Activated CD4-positive, alpha-beta T cell treated with anti-CD3 and anti-CD28 coated beads for 48 hours (primary cell): ENCODE results near the gene NME1.
"Not testable (repeated sequence)": the region's sequence is repeated elsewhere in the genome, so short reads cannot be mapped to it uniquely, and the experiment has no call there.

ENCODE experiments used
- DNase-seq: peaks from one replicate; pipeline ENCODE4 v3.0.0-alpha.2; 2020

NME1 gene

GRCh38 chr17:51153210-51154072 is at the start of gene NME1:
NME1 (plus strand) TSS chr17:51153559; CDS start chr17:51155655, 2,096 bp downstream.
- peak; percentile 98 for DNase-seq

- DNase-seq: no peak
These were observed 45.6 kb upstream of the NME1 start for GRCh38 chr17:51107778-51108177.

GRCh38 chr17:51112303-51113222 is 40.8 kb upstream of the NME1 start:
- not testable (repeated sequence) for DNase-seq

- no peak for DNase-seq
These were observed 38.2 kb upstream of the NME1 start for GRCh38 chr17:51115179-51115578.

DNA sequence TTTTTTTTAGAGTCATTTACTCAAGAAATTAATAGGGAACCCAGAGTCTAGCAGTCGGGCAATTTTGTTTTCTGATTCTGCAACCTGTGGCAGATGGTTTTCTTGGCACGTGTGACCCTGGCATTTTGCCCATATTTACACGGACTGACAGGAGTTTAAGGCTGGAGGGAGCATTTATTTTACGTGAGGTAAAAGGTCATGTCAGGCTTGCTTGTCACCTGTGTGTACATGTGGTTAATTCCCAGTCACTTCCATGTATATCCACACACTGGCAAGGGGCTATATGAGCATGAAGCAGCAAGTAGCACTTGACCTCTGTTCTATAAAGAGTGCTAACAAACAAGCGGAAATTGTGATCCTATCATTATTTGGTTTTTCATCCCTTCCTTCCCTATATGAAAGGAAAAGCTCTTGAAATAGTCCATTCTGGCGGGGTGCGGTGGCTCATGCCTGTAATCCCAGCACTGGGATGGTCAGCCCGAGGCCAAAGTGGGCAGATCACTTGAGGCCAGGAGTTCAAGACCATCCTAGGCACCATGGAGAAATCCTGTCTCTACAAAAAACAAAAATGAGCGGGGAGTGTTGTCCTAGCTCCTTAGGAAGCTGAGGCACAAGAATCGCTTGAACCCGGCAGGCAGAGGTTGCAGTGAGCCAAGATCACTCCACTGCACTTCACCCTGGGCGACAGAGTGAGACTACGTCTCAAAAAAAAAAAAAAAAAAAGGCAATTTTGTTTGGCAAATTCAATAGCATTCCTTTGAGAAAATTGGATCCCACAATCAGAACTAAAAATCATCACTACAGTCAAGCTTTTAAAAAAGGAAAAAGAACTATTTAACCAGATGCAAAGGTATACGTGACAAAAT is 34.8 kb upstream of the NME1 start:
- DNase-seq: no peak

- peak; percentile 57 for DNase-seq
These were observed 33.7 kb upstream of the NME1 start for GRCh38 chr17:51119415-51120356.

GRCh38 chr17:51120357-51120738 is 33.0 kb upstream of the NME1 start:
- peak; percentile 56 for DNase-seq

- peak; percentile 94 for DNase-seq
These were observed 32.4 kb upstream of the NME1 start, which contains the start of gene SPAG9 for GRCh38 chr17:51120739-51121619. SPAG9 (minus strand) TSS chr17:51120868; CDS start chr17:51120656, 212 bp downstream.

DNA sequence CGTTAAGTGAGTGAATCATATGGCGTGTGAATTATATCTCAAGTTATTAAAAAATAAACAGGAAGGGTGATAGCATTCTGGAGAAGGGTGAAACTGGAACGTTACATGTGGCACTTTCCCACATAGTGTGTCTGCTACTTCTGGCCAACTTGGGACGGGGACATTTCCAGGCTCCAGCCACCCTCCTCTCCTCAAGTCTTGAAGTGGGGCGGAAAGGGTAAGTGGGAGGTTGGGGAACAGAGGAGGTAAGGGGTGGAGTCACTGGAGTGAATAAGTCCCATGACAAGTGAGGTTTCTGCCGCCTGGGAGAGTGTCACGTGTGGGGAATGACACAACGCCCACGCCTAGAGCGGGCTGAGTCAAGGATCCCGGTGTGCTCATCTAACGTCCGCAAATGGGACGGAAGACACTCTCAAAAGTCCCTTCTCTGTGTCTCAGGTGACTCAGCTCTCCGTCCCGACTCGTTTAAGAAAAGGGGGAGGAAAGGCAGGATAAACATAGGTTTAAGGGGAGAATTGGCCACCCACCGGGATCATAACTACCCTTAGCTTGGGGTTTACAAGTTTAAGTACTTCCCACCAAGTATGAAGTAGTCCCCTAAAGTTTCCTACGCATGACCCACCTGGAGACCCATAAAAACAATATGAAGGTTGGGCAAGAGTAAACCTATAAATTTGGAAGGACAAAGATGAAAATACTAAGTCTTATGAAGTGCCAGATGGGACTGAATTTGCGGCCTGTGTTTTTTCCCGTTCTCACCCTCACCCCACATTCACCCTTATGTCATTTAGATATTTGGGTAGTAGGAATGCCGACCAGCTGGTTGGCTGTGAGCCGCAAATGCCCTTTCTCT is 31.5 kb upstream of the NME1 start:
- peak; percentile 95 for DNase-seq

DNA sequence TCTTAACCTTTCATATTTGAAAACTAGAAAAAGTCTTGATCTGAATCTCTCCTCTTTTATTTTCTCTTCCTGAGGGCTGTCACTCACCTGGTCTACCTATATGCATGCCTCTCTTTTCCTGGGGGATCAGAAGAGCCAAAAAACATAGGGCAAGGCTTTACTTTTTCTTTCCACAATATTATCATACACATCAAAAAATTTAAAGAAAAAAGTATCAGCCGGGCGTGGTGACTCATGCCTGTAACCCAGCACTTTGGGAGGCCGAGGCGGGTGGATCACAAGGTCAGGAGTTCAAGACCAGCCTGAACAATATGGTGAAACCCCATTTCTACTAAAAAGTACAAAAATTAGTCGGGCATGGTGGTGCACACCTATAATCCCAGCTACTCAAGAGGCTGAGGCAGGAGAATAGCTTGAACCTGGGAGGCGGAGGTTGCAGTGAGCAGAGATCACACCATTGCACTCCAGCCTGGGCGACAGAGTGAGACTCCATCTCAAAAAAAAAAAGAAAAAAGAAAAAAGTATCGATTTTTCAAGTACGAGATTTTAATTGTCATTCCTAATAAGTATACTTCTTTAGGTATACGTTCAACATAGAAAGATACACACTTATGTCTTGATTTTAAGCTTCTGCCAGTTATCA is 30.8 kb upstream of the NME1 start:
- DNase-seq: peak; percentile 35

DNA sequence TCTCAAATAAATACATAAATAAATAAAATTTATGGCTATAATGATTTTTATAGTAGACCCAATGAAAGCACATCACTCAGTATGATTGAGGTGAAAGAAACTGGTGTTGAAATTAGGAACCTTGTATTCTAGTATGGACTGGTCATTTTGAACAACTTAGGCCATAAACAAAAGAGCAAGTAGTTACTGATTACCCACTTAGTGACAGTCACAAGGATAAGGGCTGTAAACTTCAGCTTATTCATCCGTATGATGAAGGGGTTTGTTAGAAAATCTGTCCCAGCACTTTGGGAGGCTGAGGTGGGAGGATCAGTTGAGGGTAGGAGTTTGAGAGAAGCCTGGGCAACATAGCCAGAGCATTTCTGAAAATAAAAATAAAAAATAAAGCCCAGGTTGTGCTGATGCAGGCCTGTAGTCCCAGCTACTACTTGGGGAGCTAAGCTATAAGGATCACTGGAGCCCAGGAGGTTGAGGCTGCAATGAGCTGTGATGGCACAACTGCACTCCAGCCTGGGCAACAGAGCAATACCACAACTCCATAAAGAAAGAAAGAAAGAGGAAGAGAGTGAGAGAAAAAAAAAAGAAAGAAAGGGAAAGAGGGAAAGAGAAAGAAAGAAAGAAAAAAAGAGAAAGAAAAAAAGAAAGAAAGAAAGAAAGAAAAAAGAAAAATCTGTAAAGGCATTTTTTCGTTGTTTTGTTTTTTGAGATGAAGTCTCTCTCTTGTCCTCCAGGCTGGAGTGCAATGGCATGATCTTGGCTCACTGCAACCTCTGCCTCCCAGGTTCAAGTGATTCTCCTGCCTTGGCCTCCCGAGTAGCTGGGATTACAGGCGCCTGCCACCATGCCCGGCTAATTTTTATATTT is 28.5 kb upstream of the NME1 start:
- no peak for DNase-seq

GRCh38 chr17:51128076-51128475 is 25.3 kb upstream of the NME1 start:
- DNase-seq: peak; percentile 30

GRCh38 chr17:51132964-51133319 is 20.4 kb upstream of the NME1 start:
- no peak for DNase-seq

DNA sequence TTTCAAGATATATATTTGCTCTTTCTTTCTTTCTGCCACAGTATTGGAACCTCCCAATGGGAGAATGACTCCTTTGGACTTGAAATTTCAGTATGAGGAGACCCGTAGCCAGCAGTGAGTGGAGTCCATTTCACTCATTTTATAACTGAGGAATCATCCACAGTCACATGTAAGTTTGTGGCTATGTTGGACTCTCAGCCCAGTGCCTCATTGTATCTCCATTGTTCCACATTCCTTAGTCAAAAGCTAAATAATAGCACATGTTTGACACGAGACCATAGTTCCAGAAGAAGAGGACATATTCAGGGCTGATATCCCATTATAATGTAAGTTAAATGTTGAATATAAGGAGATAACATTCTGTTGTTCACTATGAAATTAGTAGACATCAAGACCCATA is 20.0 kb upstream of the NME1 start:
- no peak for DNase-seq

GRCh38 chr17:51135956-51136355 is 17.4 kb upstream of the NME1 start:
- no peak for DNase-seq

DNA sequence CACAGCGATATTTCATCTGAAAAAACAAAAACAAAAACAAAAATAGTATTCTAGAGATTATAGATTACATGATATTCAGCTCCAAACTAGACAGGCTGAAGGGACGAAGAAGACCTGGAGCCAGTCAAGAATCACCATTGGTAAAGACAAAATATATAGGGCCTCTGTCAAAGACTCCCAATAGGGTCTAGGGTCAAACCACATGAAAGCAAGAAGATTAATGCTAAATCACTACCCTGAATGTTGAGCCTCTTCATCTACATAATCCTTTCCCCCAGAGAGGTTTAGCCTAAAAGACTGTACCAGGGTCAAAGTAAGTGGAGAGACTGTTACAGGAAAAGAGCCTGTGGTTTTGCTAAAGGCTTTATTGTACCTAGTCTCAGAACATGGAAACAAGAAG is 10.8 kb upstream of the NME1 start:
- DNase-seq: no peak

GRCh38 chr17:51144266-51145022 is 8.9 kb upstream of the NME1 start:
- no peak for DNase-seq
